Aortic smooth muscle cell (primary cell): ENCODE measurements around the gene SCAND1. TPM values are rescaled to one million over a fixed set of nuclear protein-coding genes. Genes with fewer than 3 reads are reported as not detected.

Source experiments
- total RNA-seq: library from RNA; depleted of rRNA; stranded (reverse); fragments of >200 nt; gene quantifications from 2 replicates; pipeline ENCODE4 v1.2.3, GENCODE V29; 2014

The SCAND1 gene
- total RNA-seq = 44.1 and 46.1 TPM in 2 replicates

GRCh38 chr20:35954200-35954906 is at the start of gene SCAND1:
TSS of gene SCAND1 (minus strand) at chr20:35954502. CDS start at chr20:35954284, 218 bp downstream.

GRCh38 chr20:35967979-35968640 is 13.8 kb upstream of the SCAND1 start, which contains the start of gene CNBD2:
TSS of gene CNBD2 (plus strand) at chr20:35968590. CDS start at chr20:35968763, 173 bp downstream.

Other genes starting within 250 kb of the SCAND1 start
- gene RBM39, start 212.2 kb downstream of the SCAND1 start, total RNA-seq = 324 and 369 TPM in 2 replicates
- gene PHF20, start 182.5 kb downstream of the SCAND1 start, total RNA-seq = 22.2 and 25.8 TPM in 2 replicates
- gene CNBD2, start 14.1 kb upstream of the SCAND1 start, total RNA-seq = 1.8 and 3.0 TPM in 2 replicates
- 13.3 and 20.9 TPM in 2 replicates for gene EPB41L1, start 200.2 kb upstream of the SCAND1 start, total RNA-seq